ENCODE data around the gene C1D.
"Not testable (repeated sequence)": the region's sequence is repeated elsewhere in the genome, so short reads cannot be mapped to it uniquely, and the experiment has no call there.

C1D gene

DNA sequence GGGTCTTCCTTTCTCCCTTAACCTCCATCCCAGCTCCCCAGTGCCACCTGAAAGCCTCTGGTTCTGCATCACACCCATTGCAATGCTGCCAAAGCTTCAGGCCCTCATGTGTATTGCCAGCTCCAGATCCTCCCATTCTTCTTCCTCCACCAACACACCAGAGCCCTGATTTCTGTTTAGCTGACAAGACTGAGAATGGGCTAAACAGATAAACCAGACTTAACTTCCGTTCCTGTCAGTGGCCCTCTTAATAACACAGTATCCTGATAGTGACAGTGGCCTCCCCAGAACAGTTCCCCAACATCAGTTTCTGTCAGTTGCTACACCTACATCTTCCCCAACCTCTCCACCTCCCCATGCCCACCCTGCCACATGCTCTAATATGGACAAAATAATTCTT is 31.3 kb upstream of the C1D start:
- Histone ChIP-seq H3K9me3 (ENCODE audit: control insufficient read depth in 1 of 2, low read length in 2 of 2) (no peaks in the 10 kb centered on the region), H3K27ac (ENCODE audit: low read depth, low read length) (no peak overlapping the region), H3K9ac (ENCODE audit: low read depth in 1 of 2, low read length in 2 of 2) (no peak overlapping the region), H3K27me3 (ENCODE audit: control insufficient read depth in 1 of 2, insufficient read depth in 2 of 2, low read length in 2 of 2) (no peaks in the 10 kb centered on the region), H3K4me1 (ENCODE audit: control insufficient read depth in 1 of 2, insufficient read depth in 2 of 2, low read length in 2 of 2) (no peaks in the 10 kb centered on the region), H3K4me3 (ENCODE audit: low read depth in 1 of 2, low read length in 2 of 2) (no peak overlapping the region), H3K36me3 (ENCODE audit: control insufficient read depth in 1 of 2, insufficient read depth in 2 of 2, low read length in 2 of 2) (no peaks in the 10 kb centered on the region)

- H3K9me3 ChIP-seq (ENCODE audit: control insufficient read depth in 1 of 2, low read length in 2 of 2): no peaks in the 10 kb centered on the region
- no peaks in the 10 kb centered on the region for H3K36me3 ChIP-seq (ENCODE audit: control insufficient read depth in 1 of 2, insufficient read depth in 2 of 2, low read length in 2 of 2)
- no peaks in the 10 kb centered on the region for H3K4me1 ChIP-seq (ENCODE audit: control insufficient read depth in 1 of 2, insufficient read depth in 2 of 2, low read length in 2 of 2)
- H3K9ac ChIP-seq (ENCODE audit: low read depth in 1 of 2, low read length in 2 of 2): no peak overlapping the region
- H3K27me3 ChIP-seq (ENCODE audit: control insufficient read depth in 1 of 2, insufficient read depth in 2 of 2, low read length in 2 of 2): no peaks in the 10 kb centered on the region
- no peak overlapping the region for H3K4me3 ChIP-seq (ENCODE audit: low read depth in 1 of 2, low read length in 2 of 2)
- no peak overlapping the region for H3K27ac ChIP-seq (ENCODE audit: low read depth, low read length)
These were observed 30.8 kb upstream of the C1D start for GRCh38 chr2:68093634-68094033.

GRCh38 chr2:68091439-68092034 is 28.7 kb upstream of the C1D start:
- Histone ChIP-seq H3K9me3 (ENCODE audit: control insufficient read depth in 1 of 2, low read length in 2 of 2) (no peaks in the 10 kb centered on the region), H3K4me1 (ENCODE audit: control insufficient read depth in 1 of 2, insufficient read depth in 2 of 2, low read length in 2 of 2) (no peaks in the 10 kb centered on the region), H3K27ac (ENCODE audit: low read depth, low read length) (no peak overlapping the region), H3K27me3 (ENCODE audit: control insufficient read depth in 1 of 2, insufficient read depth in 2 of 2, low read length in 2 of 2) (no peaks in the 10 kb centered on the region), H3K4me3 (ENCODE audit: low read depth in 1 of 2, low read length in 2 of 2) (no peak overlapping the region), H3K36me3 (ENCODE audit: control insufficient read depth in 1 of 2, insufficient read depth in 2 of 2, low read length in 2 of 2) (no peaks in the 10 kb centered on the region), H3K9ac (ENCODE audit: low read depth in 1 of 2, low read length in 2 of 2) (no peak overlapping the region)

- Histone ChIP-seq H3K36me3 (ENCODE audit: control insufficient read depth in 1 of 2, insufficient read depth in 2 of 2, low read length in 2 of 2) (no peaks in the 10 kb centered on the region), H3K4me1 (ENCODE audit: control insufficient read depth in 1 of 2, insufficient read depth in 2 of 2, low read length in 2 of 2) (no peaks in the 10 kb centered on the region), H3K4me3 (ENCODE audit: low read depth in 1 of 2, low read length in 2 of 2) (no peak overlapping the region), H3K27ac (ENCODE audit: low read depth, low read length) (no peak overlapping the region), H3K27me3 (ENCODE audit: control insufficient read depth in 1 of 2, insufficient read depth in 2 of 2, low read length in 2 of 2) (no peaks in the 10 kb centered on the region), H3K9me3 (ENCODE audit: control insufficient read depth in 1 of 2, low read length in 2 of 2) (no peaks in the 10 kb centered on the region), H3K9ac (ENCODE audit: low read depth in 1 of 2, low read length in 2 of 2) (no peak overlapping the region)
These were observed 27.2 kb upstream of the C1D start for GRCh38 chr2:68089961-68090360.

GRCh38 chr2:68088940-68089339 is 26.1 kb upstream of the C1D start:
- Histone ChIP-seq H3K9ac (ENCODE audit: low read depth in 1 of 2, low read length in 2 of 2) (no peak overlapping the region), H3K27ac (ENCODE audit: low read depth, low read length) (no peak overlapping the region), H3K27me3 (ENCODE audit: control insufficient read depth in 1 of 2, insufficient read depth in 2 of 2, low read length in 2 of 2) (no peaks in the 10 kb centered on the region), H3K4me1 (ENCODE audit: control insufficient read depth in 1 of 2, insufficient read depth in 2 of 2, low read length in 2 of 2) (no peaks in the 10 kb centered on the region), H3K4me3 (ENCODE audit: low read depth in 1 of 2, low read length in 2 of 2) (no peak overlapping the region), H3K36me3 (ENCODE audit: control insufficient read depth in 1 of 2, insufficient read depth in 2 of 2, low read length in 2 of 2) (no peaks in the 10 kb centered on the region), H3K9me3 (ENCODE audit: control insufficient read depth in 1 of 2, low read length in 2 of 2) (no peaks in the 10 kb centered on the region)

GRCh38 chr2:68086166-68086565 is 23.4 kb upstream of the C1D start:
- H3K9ac ChIP-seq (ENCODE audit: low read depth in 1 of 2, low read length in 2 of 2): no peak overlapping the region
- H3K9me3 ChIP-seq (ENCODE audit: control insufficient read depth in 1 of 2, low read length in 2 of 2): no peaks in the 10 kb centered on the region
- no peak overlapping the region for H3K27ac ChIP-seq (ENCODE audit: low read depth, low read length)
- no peak overlapping the region for H3K4me3 ChIP-seq (ENCODE audit: low read depth in 1 of 2, low read length in 2 of 2)
- no peaks in the 10 kb centered on the region for H3K36me3 ChIP-seq (ENCODE audit: control insufficient read depth in 1 of 2, insufficient read depth in 2 of 2, low read length in 2 of 2)
- H3K27me3 ChIP-seq (ENCODE audit: control insufficient read depth in 1 of 2, insufficient read depth in 2 of 2, low read length in 2 of 2): no peaks in the 10 kb centered on the region
- H3K4me1 ChIP-seq (ENCODE audit: control insufficient read depth in 1 of 2, insufficient read depth in 2 of 2, low read length in 2 of 2): no peaks in the 10 kb centered on the region

GRCh38 chr2:68083346-68083745 is 20.5 kb upstream of the C1D start:
- no peaks in the 10 kb centered on the region for H3K36me3 ChIP-seq (ENCODE audit: control insufficient read depth in 1 of 2, insufficient read depth in 2 of 2, low read length in 2 of 2)
- no peaks in the 10 kb centered on the region for H3K27me3 ChIP-seq (ENCODE audit: control insufficient read depth in 1 of 2, insufficient read depth in 2 of 2, low read length in 2 of 2)
- H3K9me3 ChIP-seq (ENCODE audit: control insufficient read depth in 1 of 2, low read length in 2 of 2): no peaks in the 10 kb centered on the region
- H3K27ac ChIP-seq (ENCODE audit: low read depth, low read length): no peak overlapping the region
- H3K4me1 ChIP-seq (ENCODE audit: control insufficient read depth in 1 of 2, insufficient read depth in 2 of 2, low read length in 2 of 2): no peaks in the 10 kb centered on the region
- H3K9ac ChIP-seq (ENCODE audit: low read depth in 1 of 2, low read length in 2 of 2): no peak overlapping the region
- no peak overlapping the region for H3K4me3 ChIP-seq (ENCODE audit: low read depth in 1 of 2, low read length in 2 of 2)

DNA sequence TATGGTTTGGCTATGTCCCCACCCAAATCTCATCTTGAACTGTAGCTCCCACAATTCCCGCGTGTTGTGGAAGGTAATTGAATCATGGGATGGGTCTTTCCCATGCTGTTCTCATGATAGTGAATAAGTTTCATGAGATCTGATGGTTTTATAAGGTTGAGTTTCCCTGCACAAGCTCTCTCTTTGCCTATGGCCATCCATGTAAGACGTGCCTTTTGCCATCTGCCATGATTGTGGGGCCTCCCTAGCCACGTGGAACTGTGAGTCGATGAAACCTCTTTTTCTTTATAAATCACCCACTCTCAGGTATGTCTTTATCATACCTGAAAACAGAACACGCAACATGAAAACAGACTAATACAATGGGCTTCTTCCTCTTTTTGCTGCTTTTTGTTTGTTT is 11.2 kb upstream of the C1D start:
- no peaks in the 10 kb centered on the region for H3K9me3 ChIP-seq (ENCODE audit: control insufficient read depth in 1 of 2, low read length in 2 of 2)
- no peak overlapping the region for H3K27ac ChIP-seq (ENCODE audit: low read depth, low read length)
- no peaks in the 10 kb centered on the region for H3K27me3 ChIP-seq (ENCODE audit: control insufficient read depth in 1 of 2, insufficient read depth in 2 of 2, low read length in 2 of 2)
- no peaks in the 10 kb centered on the region for H3K36me3 ChIP-seq (ENCODE audit: control insufficient read depth in 1 of 2, insufficient read depth in 2 of 2, low read length in 2 of 2)
- H3K4me3 ChIP-seq (ENCODE audit: low read depth in 1 of 2, low read length in 2 of 2): no peak overlapping the region
- H3K4me1 ChIP-seq (ENCODE audit: control insufficient read depth in 1 of 2, insufficient read depth in 2 of 2, low read length in 2 of 2): no peaks in the 10 kb centered on the region
- H3K9ac ChIP-seq (ENCODE audit: low read depth in 1 of 2, low read length in 2 of 2): no peak overlapping the region

- Histone ChIP-seq H3K4me1 (ENCODE audit: control insufficient read depth in 1 of 2, insufficient read depth in 2 of 2, low read length in 2 of 2) (peaks cover 13% of the 10 kb centered on the region in 2 donors), H3K9ac (ENCODE audit: low read depth in 1 of 2, low read length in 2 of 2) (peak overlapping the region in 1 of 2 donors; percentile 85), H3K4me3 (ENCODE audit: low read depth in 1 of 2, low read length in 2 of 2) (peak overlapping the region; percentile 96 to 98)
- not testable (repeated sequence) for H3K27ac ChIP-seq (ENCODE audit: low read depth, low read length); H3K36me3 ChIP-seq (ENCODE audit: control insufficient read depth in 1 of 2, insufficient read depth in 2 of 2, low read length in 2 of 2); H3K9me3 ChIP-seq (ENCODE audit: control insufficient read depth in 1 of 2, low read length in 2 of 2); H3K27me3 ChIP-seq (ENCODE audit: control insufficient read depth in 1 of 2, insufficient read depth in 2 of 2, low read length in 2 of 2)
These were observed 1.2 kb upstream of the C1D start for GRCh38 chr2:68063797-68064646.

DNA sequence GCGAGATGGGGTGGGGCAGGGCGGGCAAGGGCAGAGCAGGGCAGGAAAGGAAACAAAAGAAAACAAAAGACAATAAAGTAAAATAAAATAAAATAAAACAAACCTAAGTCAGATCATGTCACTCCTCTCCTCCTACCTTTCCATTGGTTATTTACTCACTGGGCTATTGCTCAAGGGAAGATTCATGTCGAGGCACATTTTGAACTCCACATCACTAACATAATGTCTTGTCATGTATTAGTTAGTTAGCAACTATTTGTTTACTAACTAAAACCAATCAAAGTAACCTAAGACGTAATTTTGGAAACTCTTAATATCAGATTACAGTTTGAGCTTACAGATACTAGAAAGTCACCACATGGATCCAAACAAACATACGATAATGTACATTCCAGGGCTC is 2.2 kb downstream of the C1D start:
- H3K9me3 ChIP-seq (ENCODE audit: control insufficient read depth in 1 of 2, low read length in 2 of 2): no peaks in the 10 kb centered on the region
- H3K27ac ChIP-seq (ENCODE audit: low read depth, low read length): no peak overlapping the region
- no peaks in the 10 kb centered on the region for H3K27me3 ChIP-seq (ENCODE audit: control insufficient read depth in 1 of 2, insufficient read depth in 2 of 2, low read length in 2 of 2)
- peak overlapping the region in 1 of 2 donors; percentile 5 for H3K4me3 ChIP-seq (ENCODE audit: low read depth in 1 of 2, low read length in 2 of 2)
- no peaks in the 10 kb centered on the region for H3K36me3 ChIP-seq (ENCODE audit: control insufficient read depth in 1 of 2, insufficient read depth in 2 of 2, low read length in 2 of 2)
- H3K9ac ChIP-seq (ENCODE audit: low read depth in 1 of 2, low read length in 2 of 2): no peak overlapping the region
- H3K4me1 ChIP-seq (ENCODE audit: control insufficient read depth in 1 of 2, insufficient read depth in 2 of 2, low read length in 2 of 2): peaks cover 13% of the 10 kb centered on the region in 2 donors
